IMR-90 (cell line): ENCODE results near the gene ITPR3. TPM values are rescaled to one million over a fixed set of nuclear protein-coding genes. Genes with fewer than 3 reads are reported as not detected.

Source experiments
- ATAC-seq: fragments of 200-7000 bp; cut with Tn5 transposase; 2 replicates; pipeline ENCODE4 v1.9.1; 2020; ENCODE audit warnings: low read depth, mild to moderate bottlenecking, moderate library complexity
- BruUV-seq: library from RNA; stranded (reverse); fragments of 400-500 nt; replicated peaks from 2 replicates; lab custom pipeline; 2021; lab: Mats Ljungman, UMichigan
- CTCF ChIA-PET: fragments of 300-600 bp; formaldehyde crosslinking; extraction: SDS; loops from one replicate; lab custom pipeline; 2021; ENCODE audit warnings: antibody characterized with exemption; lab: Yijun Ruan, JAX
- POLR2A ChIA-PET: fragments of 300-600 bp; sonication (Branson Sonifier 250); formaldehyde crosslinking; loops from one replicate; lab custom pipeline; 2022; ENCODE audit warnings: antibody characterized with exemption; ENCODE audit not compliant: unreplicated experiment; lab: Charles Lee
- DNase-seq: peaks from one replicate; pipeline ENCODE4 v3.0.0; 2013
- H2AFZ ChIP-seq: replicated peaks from 2 replicates; pipeline ENCODE3; 2013; ENCODE audit warnings: low read length, mild to moderate bottlenecking; ENCODE audit not compliant: poor library complexity
- H2AK5ac ChIP-seq: 2 replicates; pipeline ENCODE4 v1.6.1; 2013; ENCODE audit warnings: low read depth, low read length, inconsistent platforms
- H2AK9ac ChIP-seq: replicated peaks from 2 replicates; pipeline ENCODE3; 2013; ENCODE audit warnings: mild to moderate bottlenecking, low read depth, low read length, moderate library complexity; ENCODE audit not compliant: poor library complexity
- H2BK120ac ChIP-seq: 2 replicates; pipeline ENCODE4 v1.6.1; 2013; ENCODE audit warnings: low read depth, low read length, inconsistent platforms
- H2BK15ac ChIP-seq: 3 replicates; pipeline ENCODE4 v1.6.1; 2013; ENCODE audit warnings: low read depth, low read length, inconsistent platforms
- H2BK20ac ChIP-seq: 2 replicates; pipeline ENCODE4 v1.6.1; 2013; ENCODE audit warnings: low read depth, mild to moderate bottlenecking, inconsistent platforms, low read length, moderate library complexity
- H2BK5ac ChIP-seq: 2 replicates; pipeline ENCODE4 v1.6.1; 2013; ENCODE audit warnings: mild to moderate bottlenecking, low read depth, low read length, inconsistent platforms; ENCODE audit not compliant: poor library complexity, severe bottlenecking
- H3K14ac ChIP-seq: replicated peaks from 2 replicates; pipeline ENCODE4 v1.6.1; 2013; ENCODE audit warnings: low read depth, low read length, inconsistent platforms
- H3K18ac ChIP-seq: 2 replicates; pipeline ENCODE4 v1.6.1; 2013; ENCODE audit warnings: low read depth, low read length, control low read depth
- H3K23ac ChIP-seq: 2 replicates; pipeline ENCODE4 v1.6.1; 2013; ENCODE audit warnings: low read depth, low read length, inconsistent platforms
- H3K27ac ChIP-seq: 2 replicates; pipeline ENCODE4 v1.5.1; 2013; ENCODE audit warnings: mild to moderate bottlenecking, control low read depth, low read length; ENCODE audit not compliant: insufficient read depth
- H3K27me3 ChIP-seq: 2 replicates; pipeline ENCODE4 v1.6.1; 2013; ENCODE audit warnings: low read length; ENCODE audit not compliant: control insufficient read depth, insufficient read depth
- H3K36me3 ChIP-seq: 2 replicates; pipeline ENCODE4 v1.6.1; 2013; ENCODE audit warnings: low read length, mixed read lengths; ENCODE audit not compliant: control insufficient read depth, insufficient read depth
- H3K4ac ChIP-seq: 2 replicates; pipeline ENCODE4 v1.6.1; 2013; ENCODE audit warnings: low read depth, low read length, inconsistent platforms
- H3K4me1 ChIP-seq: 2 replicates; pipeline ENCODE4 v1.6.1; 2013; ENCODE audit warnings: low read length, mixed read lengths; ENCODE audit not compliant: control insufficient read depth, insufficient read depth
- H3K4me2 ChIP-seq: 2 replicates; pipeline ENCODE4 v1.6.1; 2013; ENCODE audit warnings: low read depth, mild to moderate bottlenecking, control low read depth, low read length, moderate library complexity
- H3K4me3 ChIP-seq: 2 replicates; pipeline ENCODE4 v1.5.1; 2013; ENCODE audit warnings: low read depth, mild to moderate bottlenecking, control low read depth, low read length, moderate library complexity; ENCODE audit not compliant: insufficient read depth
- H3K56ac ChIP-seq: 2 replicates; pipeline ENCODE4 v1.6.1; 2013; ENCODE audit warnings: low read length, inconsistent platforms; ENCODE audit not compliant: insufficient read depth; ENCODE audit errors: extremely low read depth
- H3K79me1 ChIP-seq, 2 experiments: 2 replicates each; pipeline ENCODE4 v1.6.1; 2013; ENCODE audit warnings: low read length in 2 of 2, inconsistent platforms in 1 of 2, low read depth in 1 of 2
- H3K9ac ChIP-seq: 2 replicates; pipeline ENCODE4 v1.6.1; 2013; ENCODE audit warnings: low read depth, low read length, control low read depth
- H3K9me1 ChIP-seq: 2 replicates; pipeline ENCODE4 v1.6.1; 2013; ENCODE audit warnings: low read length, inconsistent platforms; ENCODE audit not compliant: insufficient read depth
- H3K9me3 ChIP-seq: 2 replicates; pipeline ENCODE4 v1.6.1; 2013; ENCODE audit warnings: low read length; ENCODE audit not compliant: control insufficient read depth, insufficient read depth
- H4K20me1 ChIP-seq: 2 replicates; pipeline ENCODE4 v1.6.1; 2013; ENCODE audit warnings: low read length, inconsistent platforms; ENCODE audit not compliant: insufficient read depth
- H4K5ac ChIP-seq: 2 replicates; pipeline ENCODE4 v1.6.1; 2013; ENCODE audit warnings: mild to moderate bottlenecking, low read depth, low read length, control low read depth
- H4K8ac ChIP-seq, 2 experiments: 2 replicates each; pipeline ENCODE4 v1.6.1; 2013; ENCODE audit warnings: low read depth in 2 of 2, low read length in 2 of 2, control low read depth in 1 of 2, inconsistent platforms in 1 of 2
- H4K91ac ChIP-seq: 2 replicates; pipeline ENCODE4 v1.6.1; 2013; ENCODE audit warnings: low read depth, low read length, inconsistent platforms; ENCODE audit not compliant: insufficient read depth
- NFE2L2 ChIP-seq: fragments of 150-350 bp; IDR thresholded peaks from 2 replicates; pipeline ENCODE4 v1.6.1; 2016; ENCODE audit warnings: low read depth, mild to moderate bottlenecking, low read length
- WGBS, 2 experiments: methylation state at CpG; one replicate each; pipeline versions ENCODE4 v1.1.5 to v1.1.7; 2013; ENCODE audit warnings: missing lambda C conversion rate in 2 of 2; ENCODE audit not compliant: insufficient read length in 1 of 2; ENCODE audit errors: extremely low coverage in 2 of 2; 5-methylcytosine and 5-hydroxymethylcytosine counted together
- dilution Hi-C: fragments of 300-500 bp; cut with HindIII; formaldehyde crosslinking; loops from one replicate; pipeline ENCODE4 v1.14.3; 2018; ENCODE audit warnings: low sequenced_read_pairs; ENCODE audit not compliant: unreplicated experiment
- in situ Hi-C: fragments of 300-500 bp; cut with MboI; formaldehyde crosslinking; loops from 3 replicates; pipeline ENCODE4 v1.14.3; 2019; ENCODE audit warnings: low sequenced_read_pairs, inconsistent platforms, mixed read lengths
- intact Hi-C: fragments of 100-400 bp; cut with micrococcal nuclease; formaldehyde crosslinking; loops from 2 replicates; pipeline ENCODE4 v1.10.0; 2022
- polyA plus RNA-seq, 3 experiments: library from polyadenylated mRNA; depleted of rRNA; stranded (reverse); fragments of >200 nt; gene quantifications; 2 replicates each; pipeline ENCODE4 v1.2.3, GENCODE V29; 2012; ENCODE audit warnings: low replicate concordance in 1 of 3
- total RNA-seq: library from RNA; depleted of rRNA; stranded (reverse); fragments of >200 nt; gene quantifications from 2 replicates; pipeline ENCODE4 v1.2.3, GENCODE V29; 2012

ITPR3 gene
- total and polyA plus RNA-seq, 2 of the 4 experiments (the other 2 are of a cell fraction): 1.6 to 3.7 TPM

DNA sequence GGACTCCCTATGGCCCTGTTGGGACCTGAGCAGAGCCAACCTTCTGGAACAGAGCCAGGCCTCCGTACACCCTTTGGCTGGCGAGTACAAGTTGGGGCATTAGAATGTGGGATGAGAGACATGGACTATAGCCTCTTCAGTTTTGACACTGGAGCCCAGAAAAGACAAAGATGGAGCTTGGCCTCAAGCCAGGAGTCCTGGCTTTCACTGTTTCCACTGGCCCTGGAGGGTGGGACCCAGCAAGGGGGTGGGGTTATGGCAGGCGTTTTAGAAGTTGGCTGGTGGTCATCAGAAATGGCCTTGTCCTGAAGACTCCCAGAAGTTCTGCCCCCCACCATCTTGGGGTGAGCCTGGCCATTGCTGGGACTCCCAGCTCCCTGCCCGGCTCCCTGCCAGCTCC, 21.8 kb downstream of the ITPR3 start:
- POLR2A ChIA-PET: no interaction called here
- dilution Hi-C loops (no loop called here), intact Hi-C loops (no loop called here), in situ Hi-C loops (no loop called here)
- Histone ChIP-seq H2BK20ac (no peak overlapping the region), H3K23ac (no peak overlapping the region), H4K5ac (no peak overlapping the region), H2BK15ac (no peak overlapping the region), H2BK120ac (no peak overlapping the region), H4K8ac (no peak overlapping the region), H2AFZ (no peak overlapping the region), H2AK5ac (no peak overlapping the region), H3K4me1 (peaks cover 5% of the 10 kb centered on the region; the same call in 1 of the 2 replicates), H3K4me2 (no peak overlapping the region), H3K9me1 (no peaks in the 10 kb centered on the region), H3K79me1 (no peaks in the 10 kb centered on the region), H4K91ac (no peak overlapping the region), H3K36me3 (no peaks in the 10 kb centered on the region), H3K27me3 (no peaks in the 10 kb centered on the region), H2AK9ac (no peak overlapping the region), H3K4ac (no peak overlapping the region), H3K9me3 (no peaks in the 10 kb centered on the region), H3K4me3 (no peak overlapping the region), H2BK5ac (no peak overlapping the region), H4K20me1 (no peaks in the 10 kb centered on the region), H3K18ac (no peak overlapping the region), H3K9ac (no peak overlapping the region), H3K27ac (no peak overlapping the region), H3K14ac (no peak overlapping the region), H3K56ac (no peak overlapping the region)
- TF ChIP-seq NFE2L2: no peak
- WGBS, 2 experiments: no CpG with 5 or more reads among the region's 4 CpGs
- CTCF ChIA-PET: no interaction called here
- no peak for ATAC-seq
- DNase-seq: no peak
- BruUV-seq: no TSS peak
